GM04504 (cell line): Measurements from ENCODE around the gene MOSPD3.
"Not testable (repeated sequence)": the region's sequence is repeated elsewhere in the genome, so short reads cannot be mapped to it uniquely, and the experiment has no call there.

Experiments
- DNase-seq: peaks from one replicate; pipeline ENCODE4 v3.0.0-alpha.2; 2012; ENCODE audit warnings: low read depth

Gene MOSPD3

GRCh38 chr7:100611983-100612729, at the start of gene MOSPD3:
Gene MOSPD3, plus strand, starts transcription at chr7:100612540. Its CDS starts 252 bp downstream, at chr7:100612792.
- peak; percentile 98 for DNase-seq

- DNase-seq, result no peak
Observed at GRCh38 chr7:100563100-100563564, 49.2 kb upstream of the MOSPD3 start.

- DNase-seq, result no peak
Observed at GRCh38 chr7:100563809-100564400, 48.4 kb upstream of the MOSPD3 start.

GRCh38 chr7:100564405-100564804, 47.9 kb upstream of the MOSPD3 start:
- not testable (repeated sequence) for DNase-seq

- DNase-seq, result no peak
Observed at GRCh38 chr7:100565133-100565571, 47.2 kb upstream of the MOSPD3 start.

- no peak for DNase-seq
Observed at GRCh38 chr7:100566018-100566531, 46.3 kb upstream of the MOSPD3 start.

GRCh38 chr7:100567031-100567730, 45.2 kb upstream of the MOSPD3 start:
- DNase-seq, result no peak

GRCh38 chr7:100567751-100568175, 44.6 kb upstream of the MOSPD3 start:
- no peak for DNase-seq

- DNase-seq, result no peak
Observed at GRCh38 chr7:100568176-100568895, 44.0 kb upstream of the MOSPD3 start.

- DNase-seq, result no peak
Observed at GRCh38 chr7:100568896-100569844, 43.2 kb upstream of the MOSPD3 start.

GRCh38 chr7:100570954-100571828, 41.1 kb upstream of the MOSPD3 start:
- no peak for DNase-seq

- DNase-seq, result no peak
Observed at GRCh38 chr7:100571829-100572116, 40.6 kb upstream of the MOSPD3 start.

- DNase-seq, result no peak
Observed at GRCh38 chr7:100572281-100572948, 39.9 kb upstream of the MOSPD3 start.

- DNase-seq, result no peak
Observed at GRCh38 chr7:100572949-100573675, 39.2 kb upstream of the MOSPD3 start.

GRCh38 chr7:100573691-100574361, 38.5 kb upstream of the MOSPD3 start, which contains the start of gene SAP25:
Gene SAP25, minus strand, starts transcription at chr7:100573900. Its CDS starts 158 bp downstream, at chr7:100573742.
- no peak for DNase-seq

- DNase-seq, result no peak
Observed at GRCh38 chr7:100574362-100575205, 37.8 kb upstream of the MOSPD3 start.

- no peak for DNase-seq
Observed at GRCh38 chr7:100575206-100575631, 37.1 kb upstream of the MOSPD3 start.
